ENCODE measurements around the gene ATXN7L1.

The ATXN7L1 gene

DNA sequence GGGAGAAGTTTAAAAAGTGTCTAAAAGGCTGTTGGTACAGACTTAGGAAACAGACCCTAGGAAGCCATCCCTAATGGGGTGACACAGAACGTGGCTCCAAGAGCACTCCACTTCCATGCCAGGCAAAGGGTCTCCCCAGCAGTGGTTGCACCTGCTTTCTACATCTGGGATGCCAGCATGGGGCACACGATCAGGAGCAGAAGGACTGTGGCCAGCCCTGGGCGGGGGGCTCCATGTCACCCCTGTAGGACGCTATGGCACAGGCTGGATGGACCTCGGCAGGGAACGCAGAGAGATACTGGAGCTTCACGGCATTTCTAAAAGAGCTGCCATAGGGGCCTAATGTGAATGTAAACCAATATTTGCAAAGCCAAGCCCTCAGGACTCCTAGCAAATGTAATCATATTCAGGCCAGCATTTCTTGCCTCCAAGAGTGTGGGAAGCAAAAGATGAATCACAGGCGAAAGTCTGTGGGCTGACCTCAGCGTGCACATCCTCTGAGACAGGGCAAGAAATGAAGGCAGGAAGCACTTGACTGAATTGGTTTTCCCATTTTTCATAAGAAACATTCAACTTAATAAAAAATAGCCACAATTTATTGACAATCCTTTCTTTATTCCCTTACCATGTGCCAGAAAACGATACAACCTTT, 93.9 kb downstream of the ATXN7L1 start:
- H3K4me3 ChIP-seq (ENCODE audit: low read depth in 1 of 2, low read length in 2 of 2): no peak overlapping the region
- peaks cover 0 to 6% of the 10 kb centered on the region in 2 donors for H3K36me3 ChIP-seq (ENCODE audit: control insufficient read depth in 1 of 2, insufficient read depth in 2 of 2, low read length in 2 of 2)
- no peaks in the 10 kb centered on the region for H3K9me3 ChIP-seq (ENCODE audit: control insufficient read depth in 1 of 2, low read length in 2 of 2)
- H3K27me3 ChIP-seq (ENCODE audit: control insufficient read depth in 1 of 2, insufficient read depth in 2 of 2, low read length in 2 of 2): no peaks in the 10 kb centered on the region
- H3K27ac ChIP-seq (ENCODE audit: low read depth, low read length): no peak overlapping the region
- H3K9ac ChIP-seq (ENCODE audit: low read depth in 1 of 2, low read length in 2 of 2): no peak overlapping the region
- H3K4me1 ChIP-seq (ENCODE audit: control insufficient read depth in 1 of 2, insufficient read depth in 2 of 2, low read length in 2 of 2): no peaks in the 10 kb centered on the region

DNA sequence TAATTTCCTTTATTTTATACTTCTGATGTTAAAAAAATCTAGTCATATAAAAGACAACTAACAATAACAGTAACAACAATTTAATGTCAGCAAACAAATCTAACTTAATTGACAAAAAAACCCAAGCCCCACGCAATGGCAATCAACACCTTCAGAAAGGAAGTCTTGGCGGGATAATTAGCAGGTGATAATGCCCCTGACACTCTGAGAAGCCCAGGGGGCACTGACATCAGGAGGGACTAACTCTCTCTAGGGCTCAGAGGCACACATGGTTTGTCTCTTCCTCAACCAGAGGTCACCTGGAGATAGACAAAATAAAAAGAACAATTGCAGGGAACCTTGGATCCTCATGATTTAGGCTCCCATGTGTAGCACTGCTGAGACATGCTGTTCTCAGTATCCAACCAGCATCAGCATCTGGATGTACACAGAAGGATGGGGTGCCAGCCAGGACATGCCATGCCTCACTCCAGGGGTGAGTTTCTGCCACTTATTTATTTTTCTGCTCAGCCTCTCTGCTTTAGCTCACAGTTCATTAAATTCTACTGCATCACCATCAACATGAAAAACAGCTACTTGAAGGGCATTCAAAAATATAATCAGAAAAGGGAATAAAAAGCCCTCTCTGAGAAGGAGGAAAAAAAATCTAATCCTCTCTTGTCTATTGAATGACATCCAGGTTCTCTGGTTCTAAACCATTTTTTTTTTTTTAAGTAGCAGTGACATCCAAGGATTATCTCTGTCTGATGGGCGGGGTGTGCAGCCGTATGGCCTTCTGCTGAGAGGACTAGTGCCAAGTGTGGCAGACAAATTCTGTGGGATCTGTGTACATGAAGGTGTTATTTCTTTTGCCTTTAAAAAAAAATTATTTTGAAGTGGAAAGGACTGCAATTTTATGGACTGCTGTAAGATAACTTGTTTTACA, 96.3 kb downstream of the ATXN7L1 start:
- Histone ChIP-seq H3K4me1 (ENCODE audit: control insufficient read depth in 1 of 2, insufficient read depth in 2 of 2, low read length in 2 of 2) (no peaks in the 10 kb centered on the region), H3K9ac (ENCODE audit: low read depth in 1 of 2, low read length in 2 of 2) (no peak overlapping the region), H3K27me3 (ENCODE audit: control insufficient read depth in 1 of 2, insufficient read depth in 2 of 2, low read length in 2 of 2) (no peaks in the 10 kb centered on the region), H3K27ac (ENCODE audit: low read depth, low read length) (no peak overlapping the region), H3K9me3 (ENCODE audit: control insufficient read depth in 1 of 2, low read length in 2 of 2) (no peaks in the 10 kb centered on the region), H3K4me3 (ENCODE audit: low read depth in 1 of 2, low read length in 2 of 2) (no peak overlapping the region), H3K36me3 (ENCODE audit: control insufficient read depth in 1 of 2, insufficient read depth in 2 of 2, low read length in 2 of 2) (peaks cover 0 to 6% of the 10 kb centered on the region in 2 donors)

DNA sequence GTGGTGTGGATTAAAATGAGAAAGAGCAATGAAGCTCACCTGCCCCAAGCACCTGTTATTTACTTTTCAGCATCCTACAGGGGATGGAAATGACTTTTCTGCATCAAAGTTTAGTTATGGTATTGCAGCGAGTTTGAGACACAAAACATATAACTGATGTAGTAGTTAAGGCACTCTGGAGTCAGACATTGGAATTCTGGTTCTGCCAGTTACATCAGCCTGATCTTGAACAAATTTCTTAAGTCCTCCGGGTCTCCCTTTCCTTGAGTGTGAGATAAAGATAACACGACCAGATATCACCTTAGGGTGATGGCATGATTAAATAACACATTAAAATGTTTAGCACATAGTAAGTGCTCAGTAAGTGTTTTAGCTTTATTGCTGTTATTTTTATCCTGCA, 97.4 kb downstream of the ATXN7L1 start:
- Histone ChIP-seq H3K4me1 (ENCODE audit: control insufficient read depth in 1 of 2, insufficient read depth in 2 of 2, low read length in 2 of 2) (no peaks in the 10 kb centered on the region), H3K4me3 (ENCODE audit: low read depth in 1 of 2, low read length in 2 of 2) (no peak overlapping the region), H3K9ac (ENCODE audit: low read depth in 1 of 2, low read length in 2 of 2) (no peak overlapping the region), H3K27ac (ENCODE audit: low read depth, low read length) (no peak overlapping the region), H3K36me3 (ENCODE audit: control insufficient read depth in 1 of 2, insufficient read depth in 2 of 2, low read length in 2 of 2) (peaks cover 0 to 6% of the 10 kb centered on the region in 2 donors), H3K27me3 (ENCODE audit: control insufficient read depth in 1 of 2, insufficient read depth in 2 of 2, low read length in 2 of 2) (no peaks in the 10 kb centered on the region), H3K9me3 (ENCODE audit: control insufficient read depth in 1 of 2, low read length in 2 of 2) (no peaks in the 10 kb centered on the region)

DNA sequence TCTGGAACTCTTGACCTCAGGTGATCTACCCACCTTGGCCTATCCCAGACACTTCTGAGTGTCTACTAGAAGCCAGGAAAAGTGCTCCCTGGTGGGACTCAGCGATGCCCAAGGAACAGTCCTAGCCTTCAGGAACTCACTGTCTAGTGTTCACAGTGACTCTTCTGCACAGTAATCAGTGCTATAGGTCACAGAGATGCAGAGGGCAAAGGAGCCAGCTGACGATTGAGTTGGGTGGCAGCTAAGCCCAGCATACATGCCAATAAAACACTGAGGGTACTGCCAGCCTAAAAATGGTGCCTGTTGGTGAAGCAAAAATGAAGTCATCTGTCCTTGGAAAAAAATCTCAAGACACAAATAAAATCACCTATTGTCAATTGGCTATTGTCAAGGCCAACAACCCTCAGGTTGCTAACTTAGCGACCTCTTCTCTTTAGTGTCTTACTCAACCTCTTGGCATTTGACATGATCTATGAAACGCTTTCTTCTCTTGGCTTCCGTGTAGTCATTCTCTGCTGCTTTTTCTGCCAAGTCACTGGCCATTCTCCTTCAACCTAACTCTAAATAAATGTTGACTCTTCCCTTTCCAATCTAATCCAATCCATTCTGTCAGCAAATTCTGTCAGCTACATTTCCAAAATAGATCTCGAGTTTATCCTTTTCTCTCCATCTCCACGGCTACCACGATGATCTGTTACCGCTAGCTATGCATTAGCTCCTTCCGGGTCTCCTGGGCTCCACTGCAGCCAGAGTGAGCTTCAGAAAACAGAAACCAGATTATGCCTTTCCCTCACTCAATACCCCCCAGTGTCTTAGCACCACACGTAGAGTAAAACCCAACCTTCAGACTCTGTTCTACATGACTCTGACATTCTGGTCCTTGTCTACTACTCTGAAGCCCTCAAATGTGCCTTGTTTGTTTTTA, 99.2 kb downstream of the ATXN7L1 start:
- peaks cover 0 to under 1% of the 10 kb centered on the region in 2 donors for H3K36me3 ChIP-seq (ENCODE audit: control insufficient read depth in 1 of 2, insufficient read depth in 2 of 2, low read length in 2 of 2)
- no peak overlapping the region for H3K27ac ChIP-seq (ENCODE audit: low read depth, low read length)
- no peaks in the 10 kb centered on the region for H3K9me3 ChIP-seq (ENCODE audit: control insufficient read depth in 1 of 2, low read length in 2 of 2)
- H3K9ac ChIP-seq (ENCODE audit: low read depth in 1 of 2, low read length in 2 of 2): no peak overlapping the region
- no peak overlapping the region for H3K4me3 ChIP-seq (ENCODE audit: low read depth in 1 of 2, low read length in 2 of 2)
- H3K4me1 ChIP-seq (ENCODE audit: control insufficient read depth in 1 of 2, insufficient read depth in 2 of 2, low read length in 2 of 2): no peaks in the 10 kb centered on the region
- H3K27me3 ChIP-seq (ENCODE audit: control insufficient read depth in 1 of 2, insufficient read depth in 2 of 2, low read length in 2 of 2): no peaks in the 10 kb centered on the region

DNA sequence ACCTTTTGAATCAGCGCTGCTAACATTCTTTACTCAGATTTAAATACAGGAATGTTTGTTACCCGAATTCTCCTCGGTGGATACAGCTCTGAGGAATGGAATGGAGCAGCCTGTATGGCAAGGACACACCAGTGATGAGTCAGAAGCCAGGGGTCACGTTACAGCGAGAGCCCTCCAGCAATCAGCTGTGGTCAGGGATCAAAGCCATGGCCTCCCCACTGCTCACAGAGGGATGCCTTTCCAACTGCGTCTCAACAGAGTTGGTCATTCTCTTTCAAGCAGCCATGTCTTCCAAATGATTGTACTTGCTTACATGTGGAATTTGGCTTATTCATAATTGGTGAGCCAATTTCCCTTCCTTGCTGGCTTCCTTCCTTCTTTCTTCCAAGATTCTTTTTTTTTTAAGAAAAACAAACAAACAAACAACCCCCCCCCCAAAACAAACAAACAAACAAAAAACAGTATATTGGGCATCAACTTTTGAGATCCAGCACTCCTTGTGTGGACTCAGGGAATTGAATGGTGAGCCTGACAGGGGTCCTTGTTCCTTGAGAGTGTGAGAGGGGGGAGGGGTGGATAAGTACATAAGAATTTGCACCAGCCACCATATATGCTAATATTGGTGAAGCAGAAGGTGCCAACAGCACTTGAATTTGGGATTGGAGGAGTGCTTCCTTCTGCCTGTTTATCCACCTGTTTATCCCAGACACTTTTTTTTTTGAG, 100.2 kb downstream of the ATXN7L1 start:
- H3K27me3 ChIP-seq (ENCODE audit: control insufficient read depth in 1 of 2, insufficient read depth in 2 of 2, low read length in 2 of 2): no peaks in the 10 kb centered on the region
- no peak overlapping the region for H3K4me3 ChIP-seq (ENCODE audit: low read depth in 1 of 2, low read length in 2 of 2)
- no peak overlapping the region for H3K27ac ChIP-seq (ENCODE audit: low read depth, low read length)
- H3K9me3 ChIP-seq (ENCODE audit: control insufficient read depth in 1 of 2, low read length in 2 of 2): no peaks in the 10 kb centered on the region
- H3K9ac ChIP-seq (ENCODE audit: low read depth in 1 of 2, low read length in 2 of 2): no peak overlapping the region
- no peaks in the 10 kb centered on the region for H3K4me1 ChIP-seq (ENCODE audit: control insufficient read depth in 1 of 2, insufficient read depth in 2 of 2, low read length in 2 of 2)
- no peaks in the 10 kb centered on the region for H3K36me3 ChIP-seq (ENCODE audit: control insufficient read depth in 1 of 2, insufficient read depth in 2 of 2, low read length in 2 of 2)

DNA sequence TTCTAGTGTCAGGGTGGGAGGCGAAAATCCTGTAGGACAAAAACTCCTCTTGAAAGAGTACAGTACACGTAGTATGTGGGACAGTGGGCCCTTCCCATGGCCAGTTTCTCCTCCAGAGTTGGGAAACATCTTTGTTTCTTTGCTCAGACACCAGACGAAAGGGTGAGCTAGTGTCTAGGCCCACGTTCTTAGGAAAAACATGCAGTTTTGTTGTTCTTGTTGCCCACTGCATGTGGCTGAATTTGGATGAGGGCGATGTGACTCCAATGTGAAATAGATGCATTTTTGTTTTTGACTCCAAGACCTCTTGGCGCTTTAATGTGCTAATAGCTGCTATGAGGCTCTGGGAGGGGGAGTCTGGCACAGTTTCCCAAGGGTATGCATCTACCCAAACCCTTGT, 100.8 kb downstream of the ATXN7L1 start:
- Histone ChIP-seq H3K36me3 (ENCODE audit: control insufficient read depth in 1 of 2, insufficient read depth in 2 of 2, low read length in 2 of 2) (no peaks in the 10 kb centered on the region), H3K9me3 (ENCODE audit: control insufficient read depth in 1 of 2, low read length in 2 of 2) (no peaks in the 10 kb centered on the region), H3K4me1 (ENCODE audit: control insufficient read depth in 1 of 2, insufficient read depth in 2 of 2, low read length in 2 of 2) (no peaks in the 10 kb centered on the region), H3K4me3 (ENCODE audit: low read depth in 1 of 2, low read length in 2 of 2) (no peak overlapping the region), H3K27me3 (ENCODE audit: control insufficient read depth in 1 of 2, insufficient read depth in 2 of 2, low read length in 2 of 2) (no peaks in the 10 kb centered on the region), H3K27ac (ENCODE audit: low read depth, low read length) (no peak overlapping the region), H3K9ac (ENCODE audit: low read depth in 1 of 2, low read length in 2 of 2) (no peak overlapping the region)

DNA sequence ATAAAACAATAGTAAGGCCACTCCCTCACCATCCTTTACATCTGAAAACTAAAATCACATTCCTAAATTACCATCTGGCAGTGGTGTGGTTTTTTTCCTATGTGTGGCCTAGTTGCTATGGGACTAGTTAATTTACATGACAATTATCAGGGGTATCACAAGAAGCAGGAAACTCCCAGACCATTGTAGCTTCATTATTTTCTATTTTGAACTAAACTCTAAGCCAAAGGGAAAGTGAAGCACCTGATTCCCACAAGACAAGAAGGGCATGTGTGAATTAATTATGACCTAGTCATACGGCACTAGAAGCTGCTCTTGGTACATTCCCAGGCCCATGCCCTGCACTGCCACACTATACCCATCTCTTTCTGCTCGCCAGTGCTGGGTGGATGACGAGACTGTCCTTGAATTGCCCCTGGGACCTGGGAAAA, 103.4 kb downstream of the ATXN7L1 start:
- Histone ChIP-seq H3K4me3 (ENCODE audit: low read depth in 1 of 2, low read length in 2 of 2) (no peak overlapping the region), H3K36me3 (ENCODE audit: control insufficient read depth in 1 of 2, insufficient read depth in 2 of 2, low read length in 2 of 2) (no peaks in the 10 kb centered on the region), H3K9ac (ENCODE audit: low read depth in 1 of 2, low read length in 2 of 2) (no peak overlapping the region), H3K4me1 (ENCODE audit: control insufficient read depth in 1 of 2, insufficient read depth in 2 of 2, low read length in 2 of 2) (no peaks in the 10 kb centered on the region), H3K27me3 (ENCODE audit: control insufficient read depth in 1 of 2, insufficient read depth in 2 of 2, low read length in 2 of 2) (no peaks in the 10 kb centered on the region), H3K9me3 (ENCODE audit: control insufficient read depth in 1 of 2, low read length in 2 of 2) (no peaks in the 10 kb centered on the region), H3K27ac (ENCODE audit: low read depth, low read length) (no peak overlapping the region)

DNA sequence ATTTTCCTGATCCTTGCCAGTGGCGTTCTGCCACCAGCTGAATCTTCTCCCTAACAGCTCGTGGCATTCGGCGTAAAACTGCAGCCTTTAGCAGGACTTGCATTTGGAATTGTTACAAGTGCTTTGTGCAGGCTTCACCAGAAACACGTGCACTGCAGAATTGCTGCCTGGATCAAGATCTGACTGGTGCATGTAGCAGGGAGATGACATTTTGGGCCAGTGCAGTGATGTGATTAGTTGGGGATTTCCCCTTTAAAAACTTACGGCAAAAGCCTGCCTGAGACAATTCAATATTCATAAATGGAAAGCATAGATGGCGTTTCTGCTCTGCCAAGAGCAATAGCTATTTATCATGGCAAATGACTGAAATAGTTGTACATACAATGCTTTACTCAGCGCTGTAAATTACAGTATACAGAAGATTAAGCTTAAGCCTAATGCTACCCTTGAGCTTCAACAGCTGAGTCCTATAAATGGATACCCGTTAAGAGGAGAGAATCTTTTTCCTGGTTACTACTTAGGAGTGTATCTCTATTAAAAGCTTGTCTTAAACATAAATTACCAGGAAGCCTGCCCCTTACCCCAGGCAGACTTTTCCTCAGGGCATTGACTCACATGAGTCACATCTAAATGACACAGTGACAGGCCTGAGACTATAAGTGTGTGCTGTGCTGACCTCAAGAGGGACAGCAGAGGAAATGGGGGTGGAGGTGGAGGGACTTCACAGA, 106.3 kb downstream of the ATXN7L1 start:
- no peak overlapping the region for H3K27ac ChIP-seq (ENCODE audit: low read depth, low read length)

DNA sequence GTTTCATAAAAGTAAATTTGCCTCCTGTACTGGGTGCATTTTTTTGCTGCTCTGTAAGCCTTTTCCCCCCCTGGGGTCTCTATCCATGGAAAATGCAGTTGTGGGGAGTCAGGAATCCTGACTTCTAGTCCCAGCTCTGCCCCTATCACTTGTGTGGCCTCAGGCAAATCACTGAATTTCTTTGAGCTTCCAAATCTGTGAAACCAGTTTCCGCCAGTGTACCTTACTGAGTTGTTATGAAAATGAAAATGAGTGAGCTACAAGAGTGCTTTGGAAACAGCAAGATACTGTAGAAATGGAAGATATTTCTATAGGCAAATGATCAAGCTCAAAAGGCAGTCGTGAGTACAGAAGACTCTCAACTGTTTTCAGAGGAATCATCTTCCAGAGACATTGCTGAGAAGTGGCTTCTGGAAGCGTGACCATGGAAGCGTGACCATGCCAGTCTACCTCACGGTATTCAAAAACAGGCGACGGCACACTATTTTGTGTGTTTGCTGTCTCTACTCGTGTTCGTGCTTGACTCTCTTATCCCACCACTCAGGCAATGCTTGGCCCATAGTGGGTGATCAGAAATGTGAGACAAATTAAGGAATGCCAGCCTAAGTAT, 107.4 kb downstream of the ATXN7L1 start:
- no peaks in the 10 kb centered on the region for H3K9me3 ChIP-seq (ENCODE audit: control insufficient read depth in 1 of 2, low read length in 2 of 2)
- H3K27me3 ChIP-seq (ENCODE audit: control insufficient read depth in 1 of 2, insufficient read depth in 2 of 2, low read length in 2 of 2): no peaks in the 10 kb centered on the region
- no peak overlapping the region for H3K4me3 ChIP-seq (ENCODE audit: low read depth in 1 of 2, low read length in 2 of 2)
- H3K9ac ChIP-seq (ENCODE audit: low read depth in 1 of 2, low read length in 2 of 2): no peak overlapping the region
- no peaks in the 10 kb centered on the region for H3K4me1 ChIP-seq (ENCODE audit: control insufficient read depth in 1 of 2, insufficient read depth in 2 of 2, low read length in 2 of 2)
- no peaks in the 10 kb centered on the region for H3K36me3 ChIP-seq (ENCODE audit: control insufficient read depth in 1 of 2, insufficient read depth in 2 of 2, low read length in 2 of 2)
- no peak overlapping the region for H3K27ac ChIP-seq (ENCODE audit: low read depth, low read length)

More for the DNA sequence above, 106.3 kb downstream of the ATXN7L1 start:
- Histone ChIP-seq H3K4me1 (ENCODE audit: control insufficient read depth in 1 of 2, insufficient read depth in 2 of 2, low read length in 2 of 2) (no peaks in the 10 kb centered on the region), H3K36me3 (ENCODE audit: control insufficient read depth in 1 of 2, insufficient read depth in 2 of 2, low read length in 2 of 2) (no peaks in the 10 kb centered on the region), H3K27me3 (ENCODE audit: control insufficient read depth in 1 of 2, insufficient read depth in 2 of 2, low read length in 2 of 2) (no peaks in the 10 kb centered on the region), H3K4me3 (ENCODE audit: low read depth in 1 of 2, low read length in 2 of 2) (no peak overlapping the region), H3K9me3 (ENCODE audit: control insufficient read depth in 1 of 2, low read length in 2 of 2) (no peaks in the 10 kb centered on the region), H3K9ac (ENCODE audit: low read depth in 1 of 2, low read length in 2 of 2) (no peak overlapping the region)

Measured in duodenal mucosa (tissue), 2 donors.